Measurements from ENCODE around the gene SAXO1.

Gene SAXO1

GRCh38 chr9:18893491-18893890 lies 139.5 kb downstream of the SAXO1 start:
- Histone ChIP-seq H3K56ac (ENCODE audit: low read length) (no peak overlapping the region), H4K5ac (ENCODE audit: low read length) (no peak overlapping the region), H3K4ac (ENCODE audit: low read depth, low read length) (no peak overlapping the region), H3K79me1 (ENCODE audit: low read length) (no peaks in the 10 kb centered on the region), H3K9ac (ENCODE audit: low read length) (no peak overlapping the region), H3K18ac (ENCODE audit: low read length) (no peak overlapping the region), H3K4me2 (ENCODE audit: low read length) (no peak overlapping the region), H2BK5ac (ENCODE audit: low read length) (no peak overlapping the region), H3K79me2 (ENCODE audit: control insufficient read depth, insufficient read depth, low read length) (no peaks in the 10 kb centered on the region), H2BK15ac (replicated peaks; ENCODE audit: low read depth) (no peak overlapping the region), H3K36me3 (ENCODE audit: control insufficient read depth, insufficient read depth, low read length) (no peaks in the 10 kb centered on the region), H3K4me1 (ENCODE audit: control insufficient read depth, low read depth, low read length) (no peaks in the 10 kb centered on the region), H3K23ac (ENCODE audit: low read length) (no peak overlapping the region), H4K8ac (ENCODE audit: low read depth, low read length) (no peak overlapping the region), H2BK120ac (ENCODE audit: low read depth, low read length) (no peak overlapping the region), H3K4me3 (ENCODE audit: low read length) (no peak overlapping the region), H2AK5ac (ENCODE audit: low read length) (no peak overlapping the region), H3K27ac (ENCODE audit: low read depth, low read length) (no peak overlapping the region), H3K27me3 (ENCODE audit: insufficient read depth, low read length, poor library complexity) (no peaks in the 10 kb centered on the region)
- no peak for DNase-seq
- no CpG with 5 or more reads among the region's 1 CpG for WGBS (ENCODE audit: extremely low coverage, insufficient coverage, low lambda C conversion rate)

- Histone ChIP-seq H2BK120ac (ENCODE audit: low read depth, low read length) (no peak overlapping the region), H3K23ac (ENCODE audit: low read length) (no peak overlapping the region), H3K4me2 (ENCODE audit: low read length) (no peak overlapping the region), H2BK15ac (replicated peaks; ENCODE audit: low read depth) (no peak overlapping the region), H3K79me2 (ENCODE audit: control insufficient read depth, insufficient read depth, low read length) (no peaks in the 10 kb centered on the region), H2AK5ac (ENCODE audit: low read length) (no peak overlapping the region), H3K79me1 (ENCODE audit: low read length) (no peaks in the 10 kb centered on the region), H3K18ac (ENCODE audit: low read length) (no peak overlapping the region), H4K8ac (ENCODE audit: low read depth, low read length) (no peak overlapping the region), H2BK5ac (ENCODE audit: low read length) (no peak overlapping the region), H3K9ac (ENCODE audit: low read length) (no peak overlapping the region), H3K56ac (ENCODE audit: low read length) (no peak overlapping the region), H3K27me3 (ENCODE audit: insufficient read depth, low read length, poor library complexity) (no peaks in the 10 kb centered on the region), H3K27ac (ENCODE audit: low read depth, low read length) (no peak overlapping the region), H3K4ac (ENCODE audit: low read depth, low read length) (no peak overlapping the region), H3K4me1 (ENCODE audit: control insufficient read depth, low read depth, low read length) (no peaks in the 10 kb centered on the region), H3K4me3 (ENCODE audit: low read length) (no peak overlapping the region), H3K36me3 (ENCODE audit: control insufficient read depth, insufficient read depth, low read length) (no peaks in the 10 kb centered on the region), H4K5ac (ENCODE audit: low read length) (no peak overlapping the region)
- no CpG with 5 or more reads among the region's 4 CpGs for WGBS (ENCODE audit: extremely low coverage, insufficient coverage, low lambda C conversion rate)
- no peak for DNase-seq
Observed at GRCh38 chr9:18893046-18893445, 140.0 kb downstream of the SAXO1 start.

- no peaks in the 10 kb centered on the region for H3K36me3 ChIP-seq (ENCODE audit: control insufficient read depth, insufficient read depth, low read length)
- H3K4ac ChIP-seq (ENCODE audit: low read depth, low read length) = no peak overlapping the region
- no CpG with 5 or more reads among the region's 5 CpGs for WGBS (ENCODE audit: extremely low coverage, insufficient coverage, low lambda C conversion rate)
- no peak overlapping the region for H2BK15ac ChIP-seq (replicated peaks; ENCODE audit: low read depth)
- no peak overlapping the region for H4K8ac ChIP-seq (ENCODE audit: low read depth, low read length)
- DNase-seq = no peak
- H3K4me1 ChIP-seq (ENCODE audit: control insufficient read depth, low read depth, low read length) = no peaks in the 10 kb centered on the region
- H3K9ac ChIP-seq (ENCODE audit: low read length) = no peak overlapping the region
- no peak overlapping the region for H3K27ac ChIP-seq (ENCODE audit: low read depth, low read length)
- H2AK5ac ChIP-seq (ENCODE audit: low read length) = no peak overlapping the region
- H2BK120ac ChIP-seq (ENCODE audit: low read depth, low read length) = no peak overlapping the region
- no peak overlapping the region for H3K23ac ChIP-seq (ENCODE audit: low read length)
- no peak overlapping the region for H3K18ac ChIP-seq (ENCODE audit: low read length)
- H3K56ac ChIP-seq (ENCODE audit: low read length) = no peak overlapping the region
- H4K5ac ChIP-seq (ENCODE audit: low read length) = no peak overlapping the region
- H3K79me1 ChIP-seq (ENCODE audit: low read length) = no peaks in the 10 kb centered on the region
- H3K79me2 ChIP-seq (ENCODE audit: control insufficient read depth, insufficient read depth, low read length) = no peaks in the 10 kb centered on the region
- no peak overlapping the region for H2BK5ac ChIP-seq (ENCODE audit: low read length)
- H3K27me3 ChIP-seq (ENCODE audit: insufficient read depth, low read length, poor library complexity) = no peaks in the 10 kb centered on the region
- H3K4me2 ChIP-seq (ENCODE audit: low read length) = no peak overlapping the region
- no peak overlapping the region for H3K4me3 ChIP-seq (ENCODE audit: low read length)
Observed at GRCh38 chr9:18891946-18892670, 140.9 kb downstream of the SAXO1 start.

GRCh38 chr9:18890372-18890771 lies 142.6 kb downstream of the SAXO1 start:
- H3K79me1 ChIP-seq (ENCODE audit: low read length) = no peaks in the 10 kb centered on the region
- H3K18ac ChIP-seq (ENCODE audit: low read length) = no peak overlapping the region
- no peak overlapping the region for H3K9ac ChIP-seq (ENCODE audit: low read length)
- H3K36me3 ChIP-seq (ENCODE audit: control insufficient read depth, insufficient read depth, low read length) = no peaks in the 10 kb centered on the region
- no peak overlapping the region for H3K4me3 ChIP-seq (ENCODE audit: low read length)
- H3K4me2 ChIP-seq (ENCODE audit: low read length) = no peak overlapping the region
- H3K23ac ChIP-seq (ENCODE audit: low read length) = no peak overlapping the region
- H2BK120ac ChIP-seq (ENCODE audit: low read depth, low read length) = no peak overlapping the region
- no peaks in the 10 kb centered on the region for H3K79me2 ChIP-seq (ENCODE audit: control insufficient read depth, insufficient read depth, low read length)
- H4K5ac ChIP-seq (ENCODE audit: low read length) = no peak overlapping the region
- H3K4me1 ChIP-seq (ENCODE audit: control insufficient read depth, low read depth, low read length) = no peaks in the 10 kb centered on the region
- H2BK15ac ChIP-seq (replicated peaks; ENCODE audit: low read depth) = no peak overlapping the region
- no peak for DNase-seq
- H2AK5ac ChIP-seq (ENCODE audit: low read length) = no peak overlapping the region
- H3K27me3 ChIP-seq (ENCODE audit: insufficient read depth, low read length, poor library complexity) = no peaks in the 10 kb centered on the region
- WGBS (ENCODE audit: extremely low coverage, insufficient coverage, low lambda C conversion rate) = no CpG with 5 or more reads among the region's 4 CpGs
- H3K27ac ChIP-seq (ENCODE audit: low read depth, low read length) = no peak overlapping the region
- no peak overlapping the region for H3K4ac ChIP-seq (ENCODE audit: low read depth, low read length)
- H4K8ac ChIP-seq (ENCODE audit: low read depth, low read length) = no peak overlapping the region
- no peak overlapping the region for H3K56ac ChIP-seq (ENCODE audit: low read length)
- no peak overlapping the region for H2BK5ac ChIP-seq (ENCODE audit: low read length)

- Histone ChIP-seq H2BK120ac (ENCODE audit: low read depth, low read length) (no peak overlapping the region), H3K79me2 (ENCODE audit: control insufficient read depth, insufficient read depth, low read length) (no peaks in the 10 kb centered on the region), H4K5ac (ENCODE audit: low read length) (no peak overlapping the region), H4K8ac (ENCODE audit: low read depth, low read length) (no peak overlapping the region), H2BK5ac (ENCODE audit: low read length) (no peak overlapping the region), H3K18ac (ENCODE audit: low read length) (no peak overlapping the region), H3K27ac (ENCODE audit: low read depth, low read length) (no peak overlapping the region), H3K27me3 (ENCODE audit: insufficient read depth, low read length, poor library complexity) (no peaks in the 10 kb centered on the region), H2AK5ac (ENCODE audit: low read length) (no peak overlapping the region), H3K56ac (ENCODE audit: low read length) (no peak overlapping the region), H3K4me1 (ENCODE audit: control insufficient read depth, low read depth, low read length) (no peaks in the 10 kb centered on the region), H3K36me3 (ENCODE audit: control insufficient read depth, insufficient read depth, low read length) (no peaks in the 10 kb centered on the region), H3K9ac (ENCODE audit: low read length) (no peak overlapping the region), H3K23ac (ENCODE audit: low read length) (peak overlapping the region; percentile 35), H2BK15ac (replicated peaks; ENCODE audit: low read depth) (no peak overlapping the region), H3K4me3 (ENCODE audit: low read length) (no peak overlapping the region), H3K79me1 (ENCODE audit: low read length) (no peaks in the 10 kb centered on the region), H3K4ac (ENCODE audit: low read depth, low read length) (no peak overlapping the region), H3K4me2 (ENCODE audit: low read length) (no peak overlapping the region)
- no CpG with 5 or more reads among the region's 12 CpGs for WGBS (ENCODE audit: extremely low coverage, insufficient coverage, low lambda C conversion rate)
- no peak for DNase-seq
Observed at GRCh38 chr9:18889550-18889949, 143.5 kb downstream of the SAXO1 start.

GRCh38 chr9:18888290-18888689 lies 144.7 kb downstream of the SAXO1 start:
- Histone ChIP-seq H3K27ac (ENCODE audit: low read depth, low read length) (no peak overlapping the region), H3K56ac (ENCODE audit: low read length) (no peak overlapping the region), H3K4me3 (ENCODE audit: low read length) (no peak overlapping the region), H3K79me1 (ENCODE audit: low read length) (no peaks in the 10 kb centered on the region), H2AK5ac (ENCODE audit: low read length) (no peak overlapping the region), H4K5ac (ENCODE audit: low read length) (no peak overlapping the region), H3K27me3 (ENCODE audit: insufficient read depth, low read length, poor library complexity) (no peaks in the 10 kb centered on the region), H2BK5ac (ENCODE audit: low read length) (no peak overlapping the region), H3K4me1 (ENCODE audit: control insufficient read depth, low read depth, low read length) (no peaks in the 10 kb centered on the region), H3K23ac (ENCODE audit: low read length) (no peak overlapping the region), H3K9ac (ENCODE audit: low read length) (no peak overlapping the region), H4K8ac (ENCODE audit: low read depth, low read length) (no peak overlapping the region), H3K18ac (ENCODE audit: low read length) (no peak overlapping the region), H2BK15ac (replicated peaks; ENCODE audit: low read depth) (no peak overlapping the region), H3K4me2 (ENCODE audit: low read length) (no peak overlapping the region), H2BK120ac (ENCODE audit: low read depth, low read length) (no peak overlapping the region), H3K4ac (ENCODE audit: low read depth, low read length) (no peak overlapping the region), H3K36me3 (ENCODE audit: control insufficient read depth, insufficient read depth, low read length) (no peaks in the 10 kb centered on the region), H3K79me2 (ENCODE audit: control insufficient read depth, insufficient read depth, low read length) (no peaks in the 10 kb centered on the region)
- WGBS (ENCODE audit: extremely low coverage, insufficient coverage, low lambda C conversion rate) = no CpG with 5 or more reads among the region's 1 CpG
- no peak for DNase-seq
